GM19395 (cell line): ENCODE results near the gene JPH3.

Experiments
- ATAC-seq: cut with Tn5 transposase; IDR thresholded peaks from one replicate; pipeline ENCODE4 v1.9.1; 2021; ENCODE audit warnings: mild to moderate bottlenecking, moderate library complexity; ENCODE audit not compliant: unreplicated experiment

The JPH3 gene

DNA sequence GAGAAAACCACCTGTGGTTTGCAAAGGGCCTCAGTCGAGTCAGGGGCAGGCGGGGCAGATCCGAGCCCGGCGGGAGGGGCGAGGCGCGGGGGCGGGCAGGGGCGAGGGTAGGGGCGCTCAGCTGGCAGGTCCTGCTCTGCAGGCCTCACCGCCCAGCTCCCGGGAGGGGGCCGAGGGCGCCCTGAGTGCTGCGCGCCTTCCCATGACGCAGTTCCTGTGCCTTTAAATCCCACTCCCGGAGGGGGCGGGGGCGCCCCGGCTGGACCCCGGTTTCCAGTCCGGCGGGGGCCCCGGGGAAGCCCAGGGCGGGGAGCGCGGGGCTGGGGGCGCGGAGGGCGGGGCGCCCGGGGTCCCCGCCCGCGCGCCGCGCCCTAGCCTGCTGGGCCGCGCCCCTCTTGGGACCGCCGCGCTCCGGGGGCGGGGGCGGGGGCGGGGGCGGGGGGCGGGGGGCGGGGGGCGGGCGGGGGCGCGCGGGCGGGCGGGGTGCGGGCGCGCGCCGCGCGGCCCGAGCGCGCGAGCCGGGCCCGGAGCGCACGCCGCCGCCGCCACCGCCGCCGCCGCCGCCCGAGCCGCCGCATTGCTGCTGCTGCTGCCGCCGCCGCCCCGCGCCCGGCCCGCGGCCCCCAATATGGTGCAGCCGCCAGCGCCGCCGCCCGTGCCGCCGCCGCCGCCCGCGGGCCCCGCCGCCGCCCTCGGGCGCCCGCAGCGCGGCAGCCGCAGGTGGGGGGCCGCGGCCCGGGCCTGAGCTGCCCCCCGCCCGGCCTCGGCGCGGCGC, at the start of gene JPH3:
Gene JPH3, plus strand, starts transcription at position 508 of the 775 bp plus-strand sequence. CDS start 639 bp downstream, outside the sequence.
- no peak for ATAC-seq

DNA sequence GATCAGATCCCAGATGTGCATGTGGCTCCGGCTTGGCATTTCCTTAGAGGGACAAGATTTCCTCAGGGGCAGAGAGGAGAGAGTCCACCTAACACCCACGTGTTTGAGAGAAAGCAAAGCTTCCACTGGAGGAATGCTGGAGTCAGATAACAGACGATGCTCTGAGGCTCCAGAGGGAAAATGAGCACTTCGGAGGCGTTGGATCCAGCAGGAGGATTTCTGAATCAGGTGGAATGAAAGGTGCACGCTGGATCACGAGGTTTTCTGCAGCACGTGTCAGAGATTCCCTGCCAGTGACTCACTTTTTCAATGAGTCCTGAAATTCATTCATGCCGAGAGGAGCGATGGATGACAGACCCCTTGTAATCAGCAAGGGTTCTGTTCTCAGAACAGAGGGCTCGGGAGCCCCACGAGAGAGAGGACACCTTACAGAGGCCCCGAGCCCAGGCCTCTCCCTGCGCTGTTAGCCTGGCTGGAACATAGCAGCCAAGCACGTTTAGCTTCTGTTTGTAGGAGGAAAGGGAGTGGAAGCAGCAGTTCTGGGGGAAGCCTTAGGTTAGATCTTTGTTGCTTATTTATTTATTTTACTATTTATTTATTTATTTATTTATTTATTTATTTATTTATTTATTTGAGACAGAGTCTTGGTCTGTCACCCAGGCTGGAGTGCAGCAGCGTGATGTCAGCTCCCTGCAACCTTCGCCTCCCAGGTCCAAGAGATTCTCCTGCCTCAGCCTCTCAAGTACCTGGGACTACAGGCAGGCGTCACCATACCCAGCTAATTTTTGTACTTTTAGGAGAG, 49.3 kb upstream of the JPH3 start:
- no peak for ATAC-seq

DNA sequence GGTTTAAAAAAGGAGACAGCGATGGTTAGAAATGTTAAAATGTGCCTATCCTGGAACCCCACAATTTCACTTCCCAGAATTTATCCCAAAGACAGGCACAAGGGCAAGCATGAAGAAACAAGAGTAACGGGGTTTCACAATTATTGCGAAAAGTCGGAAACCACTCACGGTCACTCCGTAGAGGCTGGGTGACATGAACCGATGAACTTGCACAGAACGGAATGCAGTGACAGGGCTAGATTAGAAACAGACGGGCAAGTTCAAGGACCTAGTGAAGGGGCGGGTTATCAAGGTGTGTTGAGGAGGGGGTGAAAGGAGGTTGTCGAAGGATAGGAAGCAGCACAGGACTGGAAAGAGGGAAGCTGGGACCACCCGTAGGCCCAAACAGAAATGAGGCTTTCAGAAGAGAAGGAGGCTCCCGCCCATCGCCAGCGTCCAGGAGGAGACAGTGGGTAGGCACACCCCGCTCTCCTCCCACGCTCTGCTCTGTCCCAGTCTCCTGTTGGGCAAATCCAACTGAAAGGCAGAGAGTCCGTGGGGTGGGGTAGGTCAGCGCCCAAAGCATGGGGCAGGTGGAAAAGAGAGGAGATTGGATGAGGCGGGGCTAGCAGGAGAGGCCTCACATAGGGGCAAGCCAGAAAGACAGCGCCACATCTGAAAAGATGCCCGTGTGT, 47.4 kb upstream of the JPH3 start:
- ATAC-seq: no peak

DNA sequence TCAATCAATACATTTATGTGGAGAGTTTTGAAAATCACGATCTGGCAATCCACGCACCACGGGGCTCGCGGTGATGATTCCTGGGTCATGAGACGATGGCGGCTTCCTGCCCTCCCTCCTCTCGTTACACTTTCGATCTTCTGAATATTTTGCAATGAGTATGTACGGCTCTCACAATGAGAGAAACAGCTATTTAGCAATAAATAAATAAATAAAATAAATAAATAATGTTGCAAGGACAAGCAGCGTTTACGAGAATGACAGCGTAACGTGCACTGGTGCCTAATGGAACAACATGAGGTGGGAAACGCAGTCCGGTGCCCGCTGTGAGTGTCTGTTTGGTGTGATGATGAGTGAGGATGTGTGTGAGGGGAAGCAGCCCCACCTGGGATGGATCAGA, 46.7 kb upstream of the JPH3 start:
- ATAC-seq: no peak

DNA sequence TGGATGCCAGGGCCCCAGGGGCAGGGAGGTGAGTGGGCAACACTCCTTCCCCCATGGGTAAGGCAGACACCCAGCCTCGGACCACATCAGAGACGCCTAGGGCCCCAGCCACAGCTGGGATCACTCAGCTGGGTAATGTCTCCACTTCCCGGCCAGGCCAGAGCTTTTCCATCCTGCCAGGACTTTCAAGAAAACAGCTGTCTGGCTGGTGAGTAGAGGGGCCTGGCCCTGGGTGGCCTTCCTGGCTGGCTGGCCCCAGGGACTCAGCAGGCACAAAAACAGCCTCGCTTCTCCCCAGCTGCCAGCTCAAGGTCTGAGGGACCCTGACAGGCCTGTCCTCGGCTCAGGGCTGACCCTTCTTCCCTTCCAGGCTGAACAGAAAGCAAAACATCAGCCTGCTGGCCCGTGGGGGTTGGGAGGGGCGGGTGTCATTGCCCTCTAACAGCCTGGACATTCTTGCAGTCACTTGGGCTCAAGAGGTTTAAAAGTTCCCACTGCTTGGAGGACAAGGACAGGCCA, 45.3 kb upstream of the JPH3 start:
- ATAC-seq: no peak

DNA sequence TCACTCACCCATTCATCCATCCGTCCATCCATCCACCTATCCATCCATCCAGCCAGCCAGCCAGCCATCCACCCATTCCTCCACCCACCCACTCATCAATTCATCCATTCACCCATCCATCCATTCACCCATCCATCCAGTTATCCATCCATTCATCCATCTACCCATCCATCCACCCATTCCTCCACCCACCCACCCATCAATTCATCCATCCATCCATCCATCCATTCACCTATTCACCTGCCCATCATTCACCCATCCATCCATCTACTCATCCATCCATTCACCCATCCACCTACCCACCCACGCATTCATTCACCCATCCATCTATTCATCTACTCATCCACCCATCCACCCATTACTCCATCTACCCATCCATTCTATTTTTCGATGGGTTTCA, 43.6 kb upstream of the JPH3 start:
- no peak for ATAC-seq

DNA sequence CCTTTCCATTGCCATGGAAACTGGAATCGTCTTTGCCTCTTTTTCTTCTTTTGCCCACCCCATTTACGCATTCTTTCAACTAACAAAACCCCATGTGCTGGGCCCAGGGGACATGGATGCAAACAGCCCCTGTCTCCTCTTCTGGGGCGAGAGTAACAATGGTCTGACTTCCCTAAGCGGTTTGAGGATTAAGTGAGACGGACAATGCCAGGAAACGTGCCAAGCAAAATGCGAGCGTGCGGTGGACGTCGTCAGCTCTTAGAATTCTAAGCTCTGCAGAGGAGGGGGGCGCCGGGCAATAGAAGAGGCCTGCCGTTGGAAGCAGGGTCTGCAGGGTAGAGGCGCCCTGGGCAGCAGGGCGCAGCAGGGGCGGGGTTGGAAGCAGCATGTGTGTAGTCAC, 42.4 kb upstream of the JPH3 start:
- ATAC-seq: no peak

DNA sequence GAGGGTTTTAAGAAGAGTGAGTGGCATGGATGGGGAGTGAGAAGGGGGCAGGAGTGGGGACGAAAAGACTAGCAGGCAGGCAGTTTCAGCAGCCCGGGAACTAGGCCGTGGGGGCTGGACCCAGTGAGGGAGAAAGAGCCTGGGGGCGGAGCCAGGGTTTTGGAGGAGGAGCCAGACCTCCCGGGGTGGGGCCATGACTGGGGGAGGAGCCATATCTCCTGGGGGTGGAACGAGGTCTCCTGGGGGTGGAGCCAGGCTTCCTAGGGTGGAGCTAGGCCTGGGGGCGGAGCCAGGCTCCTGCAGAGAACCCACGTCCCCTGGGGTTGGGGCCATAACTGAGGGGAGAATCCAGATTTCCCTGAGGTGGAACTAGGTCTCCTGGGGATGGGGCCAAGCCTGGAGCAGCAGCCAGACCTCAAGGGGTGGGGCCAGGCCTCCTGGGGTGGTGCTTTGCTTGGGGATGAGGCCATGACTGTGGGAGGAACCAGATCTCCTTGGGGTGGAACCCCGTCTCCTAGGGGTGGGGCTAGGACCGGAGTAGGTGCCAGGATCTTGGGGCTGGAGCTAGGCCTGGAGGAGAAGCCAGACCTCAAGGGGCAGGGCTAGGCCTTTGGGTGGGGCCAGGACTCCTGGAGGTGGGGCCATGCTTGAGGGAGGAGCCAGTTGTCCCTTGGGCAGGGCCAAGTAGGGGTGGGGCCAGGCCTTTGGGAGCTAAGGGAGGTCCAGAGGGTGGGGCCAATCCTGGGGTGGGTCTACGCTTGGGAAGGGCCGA, 41.7 kb upstream of the JPH3 start:
- no peak for ATAC-seq

DNA sequence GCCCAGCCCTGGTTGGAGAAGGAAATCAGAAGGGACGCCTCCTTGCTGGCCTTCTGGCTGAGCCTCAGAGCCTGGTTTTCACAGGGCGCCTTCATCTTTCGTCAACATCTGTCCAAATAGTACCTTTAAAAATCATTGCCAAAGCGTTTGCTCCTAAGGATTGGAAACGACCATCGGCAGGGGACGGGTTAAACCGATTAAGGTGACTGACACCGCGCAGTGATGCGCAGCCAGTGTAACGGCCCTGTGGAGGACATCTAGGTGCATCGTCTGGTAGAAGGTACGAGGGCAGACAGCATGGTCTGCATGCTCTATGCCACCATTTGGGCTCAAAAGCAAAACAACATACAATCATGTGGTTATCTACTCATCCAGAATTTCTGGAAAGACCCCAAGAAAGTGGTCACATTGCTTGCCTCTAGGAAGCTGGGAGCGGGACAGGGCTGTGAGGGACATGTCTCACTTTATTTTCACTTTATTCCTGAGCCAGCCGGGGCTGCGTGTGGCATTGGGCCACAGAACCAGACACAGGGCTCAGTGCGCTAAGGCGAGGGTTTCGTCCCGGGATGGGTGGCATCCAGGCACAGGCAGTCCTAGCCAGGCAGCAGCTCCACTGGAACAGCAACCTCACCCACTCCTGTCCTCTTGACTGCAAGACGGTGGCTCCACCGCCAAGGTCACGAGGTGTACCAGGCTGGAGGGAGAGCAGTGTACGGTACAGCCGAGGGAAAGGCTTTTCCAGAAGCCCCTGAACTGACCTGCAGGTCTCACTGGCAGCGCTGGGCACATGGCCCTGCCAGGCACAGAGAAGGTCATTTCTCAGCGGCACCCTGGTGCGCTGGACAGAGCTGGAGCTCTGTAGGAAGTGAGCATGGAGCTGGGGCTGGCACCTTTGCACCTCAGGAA, 40.9 kb upstream of the JPH3 start:
- no peak for ATAC-seq

DNA sequence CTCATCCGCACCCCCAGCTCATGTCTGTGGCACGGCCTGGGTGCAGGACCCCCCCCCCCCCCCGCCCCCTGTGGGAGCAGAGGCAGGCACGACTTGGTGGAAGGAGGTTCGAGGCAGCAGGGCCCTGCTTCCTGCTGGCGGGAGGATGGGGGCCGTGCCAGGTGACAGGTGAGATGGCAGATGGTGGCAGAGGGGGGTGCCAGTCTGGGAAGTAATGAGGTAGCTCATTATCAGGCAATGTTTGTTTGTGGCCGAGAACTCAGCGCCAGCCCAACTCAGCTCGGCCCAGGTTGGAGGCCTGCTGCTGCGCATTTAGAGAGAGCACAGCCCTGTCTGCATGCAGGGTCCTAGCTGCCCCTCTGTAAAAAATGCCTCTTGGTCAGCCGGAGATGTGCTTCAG, 40.1 kb upstream of the JPH3 start:
- ATAC-seq: no peak

DNA sequence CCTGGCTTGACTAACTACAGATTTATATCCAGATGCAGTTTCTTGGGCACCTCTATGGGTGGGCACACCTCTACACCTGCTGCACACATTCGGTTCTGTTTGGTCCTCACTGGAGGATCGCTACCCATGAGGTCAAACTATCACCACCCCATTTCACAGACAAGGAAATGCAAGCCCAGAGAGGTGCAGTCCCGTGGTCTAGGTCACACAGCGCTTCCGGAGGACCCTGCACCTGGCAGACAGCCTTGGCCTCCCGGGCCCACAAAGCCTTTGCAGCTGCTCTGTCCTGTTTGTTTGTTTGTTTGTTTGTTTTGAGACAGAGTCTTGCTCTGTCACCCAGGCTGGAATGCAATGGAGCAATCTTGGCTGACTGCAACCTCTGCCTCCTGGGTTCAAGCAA, 39.3 kb upstream of the JPH3 start:
- no peak for ATAC-seq

DNA sequence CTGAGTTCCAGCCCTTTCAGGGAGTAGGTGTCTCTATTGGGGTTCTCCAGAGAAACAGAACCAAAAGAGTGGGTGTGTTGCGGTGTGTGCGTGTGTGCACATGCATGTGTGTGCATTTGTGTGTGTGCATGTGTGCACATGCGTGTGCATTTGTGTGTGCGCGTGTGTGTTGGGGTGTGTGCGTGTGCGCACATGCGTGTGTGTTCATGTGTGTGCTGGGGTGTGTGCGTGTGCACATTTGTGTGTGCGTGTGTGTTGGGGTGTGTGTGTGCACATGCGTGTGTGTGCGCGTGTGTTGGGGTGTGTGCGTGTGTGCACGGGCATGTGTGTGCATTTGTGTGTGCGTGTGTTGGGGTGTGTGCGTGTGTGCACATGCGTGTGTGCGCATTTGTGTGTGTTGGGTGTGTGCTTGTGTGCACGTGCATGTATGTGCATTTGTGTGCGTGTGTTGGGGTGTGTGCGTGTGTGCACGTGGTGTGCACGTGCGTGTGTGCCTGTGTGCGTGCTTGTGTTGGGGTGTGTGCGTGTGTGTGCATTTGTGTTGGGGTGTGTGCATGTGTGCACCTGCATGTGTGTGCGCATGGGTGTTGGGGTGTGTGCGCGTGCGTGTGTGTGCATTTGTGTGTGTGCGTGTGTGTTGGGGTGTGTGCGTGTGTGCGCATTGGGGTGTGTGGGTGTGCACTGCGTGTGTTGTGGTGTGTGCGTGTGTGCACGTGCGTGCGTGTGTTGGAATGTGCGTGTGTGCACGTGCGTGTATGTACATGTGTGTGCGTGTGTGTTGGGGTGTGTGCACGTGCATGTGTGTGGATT, 38.4 kb upstream of the JPH3 start:
- no peak for ATAC-seq

DNA sequence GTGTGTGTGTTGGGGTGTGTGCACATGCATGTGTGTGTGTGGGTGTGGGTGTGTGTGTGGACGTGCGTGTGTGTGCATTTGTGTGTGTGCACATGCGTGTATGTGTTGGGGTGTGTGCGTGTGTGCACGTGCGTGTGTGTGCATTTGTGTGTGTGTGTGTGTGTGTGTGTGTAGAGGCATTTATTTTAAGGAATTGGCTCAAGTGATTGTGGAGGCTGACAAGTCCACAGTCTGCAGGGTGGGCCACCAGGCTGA, 37.9 kb upstream of the JPH3 start:
- ATAC-seq: no peak

DNA sequence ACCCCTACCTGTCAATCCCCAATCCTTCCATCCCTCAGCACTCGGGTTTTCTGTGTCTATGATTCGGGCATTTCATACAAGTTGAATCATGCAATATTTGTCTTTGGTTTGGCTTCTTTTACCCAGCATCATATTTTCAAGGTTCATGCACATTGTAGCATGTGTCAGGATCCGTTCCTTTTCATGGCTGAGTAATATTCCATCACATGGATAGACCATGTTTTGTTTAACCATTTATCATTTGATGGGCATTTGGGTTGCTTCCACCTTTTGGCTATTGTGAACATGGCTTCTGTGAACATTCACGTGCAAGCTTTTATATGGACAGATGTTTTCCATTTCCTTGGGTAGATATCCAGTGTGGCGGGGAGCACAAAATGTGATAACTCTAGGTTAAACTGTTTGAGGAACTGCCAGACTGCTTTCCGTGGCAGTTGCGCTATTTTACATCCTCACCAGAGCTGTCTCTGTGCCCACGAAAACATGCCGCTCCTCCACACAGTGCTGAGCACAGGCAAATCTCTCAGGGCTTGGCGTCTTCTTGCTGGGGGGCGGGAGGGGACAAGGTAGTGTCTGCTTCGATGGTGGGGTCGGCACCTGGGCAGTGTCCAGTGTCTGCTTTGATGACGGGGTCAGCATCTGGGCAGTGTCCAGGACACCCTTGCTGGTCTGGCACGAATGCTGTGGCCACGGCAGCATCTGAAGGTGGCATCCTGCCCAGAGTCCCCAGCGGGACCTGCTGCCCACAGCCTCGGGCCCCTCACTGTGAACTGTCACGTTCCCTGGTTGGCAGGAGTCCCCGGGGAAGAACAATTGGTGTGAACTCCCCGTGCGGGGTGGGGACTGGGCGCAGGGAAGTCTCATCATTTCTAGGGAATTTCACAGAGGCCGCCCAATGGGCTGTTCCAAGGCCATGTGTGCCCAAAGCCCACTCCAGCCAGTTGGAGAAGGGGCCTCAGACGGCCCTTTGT, 32.4 kb upstream of the JPH3 start:
- no peak for ATAC-seq

DNA sequence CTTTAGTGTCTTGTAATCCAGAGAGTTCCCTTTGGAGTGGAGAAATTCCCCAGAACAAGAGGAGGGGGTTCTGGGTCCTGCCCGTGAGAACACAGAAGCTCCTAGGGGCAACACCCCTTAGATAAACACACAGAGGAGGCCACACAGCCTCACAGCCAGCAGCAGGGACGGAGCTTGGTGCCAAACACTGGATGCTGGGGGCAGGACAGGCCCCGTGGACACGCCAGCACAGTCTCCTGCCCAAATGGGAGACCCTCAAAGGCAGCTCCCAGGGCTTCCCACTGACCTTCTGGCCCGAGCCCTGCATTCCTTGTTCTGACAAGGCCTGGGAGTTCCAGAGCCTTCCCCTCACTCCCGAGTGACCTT, 31.8 kb upstream of the JPH3 start:
- no peak for ATAC-seq

DNA sequence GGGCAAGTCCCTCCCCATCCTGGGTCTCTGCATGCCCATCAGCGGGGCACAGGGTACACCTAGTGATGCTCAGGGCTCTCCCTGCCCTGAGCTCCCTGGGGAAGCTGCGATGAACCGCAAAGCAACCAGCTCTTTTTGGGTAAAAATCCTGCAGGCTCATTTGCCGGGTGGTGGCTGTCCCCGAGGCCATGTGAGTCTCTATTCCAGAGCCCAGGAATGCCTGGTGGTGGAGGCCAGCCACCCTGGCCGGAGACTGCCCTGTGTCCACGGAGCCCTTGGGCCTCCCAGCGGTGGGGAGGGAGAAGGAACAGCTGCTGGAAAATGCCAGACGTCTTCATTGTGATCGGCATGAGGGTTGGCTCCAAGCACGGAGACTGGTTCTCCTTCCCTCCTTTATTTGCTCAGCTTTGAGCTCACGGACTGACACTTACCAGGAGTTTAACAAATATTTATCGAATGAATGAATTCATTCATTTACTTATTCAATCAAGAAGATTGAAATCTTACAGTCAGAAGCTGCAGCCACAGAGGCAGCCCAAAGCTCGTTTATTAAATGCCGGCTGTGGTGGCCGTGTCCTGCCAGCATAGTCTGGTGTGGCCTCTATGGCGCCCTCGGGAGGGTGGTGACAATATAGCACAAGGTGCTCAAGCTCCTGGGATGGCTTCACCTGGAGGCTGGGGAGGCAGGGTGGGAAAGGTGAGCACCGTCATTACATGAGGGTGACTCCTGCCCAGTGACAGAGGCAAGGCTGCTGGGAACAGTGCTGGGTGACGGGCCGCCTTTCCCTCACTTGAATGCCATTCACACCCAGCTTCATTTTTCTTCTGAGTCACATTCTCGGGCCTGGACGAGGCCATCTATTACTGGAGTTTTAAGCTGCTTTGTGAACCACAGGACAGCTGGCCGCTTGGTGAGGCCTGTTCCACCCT, 31.1 kb upstream of the JPH3 start:
- ATAC-seq: no peak

DNA sequence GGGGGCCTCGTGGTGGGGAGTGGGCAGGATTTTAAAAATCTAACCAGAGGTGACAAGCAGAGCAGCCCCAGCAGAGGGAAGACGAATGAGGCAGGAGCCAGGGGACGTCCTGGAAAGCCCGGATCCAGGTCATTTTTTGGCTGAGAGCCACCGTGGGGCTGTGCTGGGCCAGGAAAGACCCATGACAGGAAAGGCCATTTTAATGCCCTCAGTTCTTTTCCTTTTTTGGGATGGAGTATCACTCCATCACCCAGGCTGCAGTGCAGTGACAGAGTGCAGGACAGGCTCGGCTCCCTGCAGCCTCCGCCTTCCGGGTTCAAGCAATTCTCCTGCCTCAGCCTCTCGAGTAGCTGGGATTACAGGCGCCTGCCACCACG, 30.5 kb upstream of the JPH3 start:
- no peak for ATAC-seq
